HG03439 (cell line): ENCODE results near the gene LAGE3.

ENCODE experiments used
- ATAC-seq: cut with Tn5 transposase; IDR thresholded peaks from one replicate; pipeline ENCODE4 v1.9.1; 2021; ENCODE audit warnings: mild to moderate bottlenecking, moderate library complexity; ENCODE audit not compliant: unreplicated experiment

Gene LAGE3

GRCh38 chrX:154458954-154459778, 19.9 kb downstream of the LAGE3 start:
- no peak for ATAC-seq

GRCh38 chrX:154458116-154458953, 20.7 kb downstream of the LAGE3 start, which contains the start of gene PLXNA3:
Gene PLXNA3 (plus strand): TSS chrX:154458281. CDS start chrX:154460184, 1,903 bp downstream.
- ATAC-seq: peak; percentile 69

GRCh38 chrX:154457491-154458115, 21.5 kb downstream of the LAGE3 start:
- peak; percentile 57 for ATAC-seq

- ATAC-seq: no peak
These were observed 26.3 kb downstream of the LAGE3 start for GRCh38 chrX:154452823-154453222.

- ATAC-seq: no peak
These were observed 28.8 kb downstream of the LAGE3 start for GRCh38 chrX:154450312-154450711.

- no peak for ATAC-seq
These were observed 29.5 kb downstream of the LAGE3 start for GRCh38 chrX:154449618-154450017.

- no peak for ATAC-seq
These were observed 30.6 kb downstream of the LAGE3 start for GRCh38 chrX:154448484-154448883.

- ATAC-seq: no peak
These were observed 32.7 kb downstream of the LAGE3 start for GRCh38 chrX:154446430-154446829.

- no peak for ATAC-seq
These were observed 33.3 kb downstream of the LAGE3 start for GRCh38 chrX:154445776-154446175.

GRCh38 chrX:154444755-154445246, 34.3 kb downstream of the LAGE3 start:
- ATAC-seq: peak; percentile 13

- peak; percentile 56 for ATAC-seq
These were observed 34.9 kb downstream of the LAGE3 start, which contains the start of gene FAM50A for GRCh38 chrX:154443992-154444754. Gene FAM50A (plus strand): TSS chrX:154444141. CDS start chrX:154444236, 95 bp downstream.

GRCh38 chrX:154443479-154443910, 35.6 kb downstream of the LAGE3 start:
- ATAC-seq: peak; percentile 6

- ATAC-seq: no peak
These were observed 36.9 kb downstream of the LAGE3 start for GRCh38 chrX:154441984-154442707.

- no peak for ATAC-seq
These were observed 37.5 kb downstream of the LAGE3 start for GRCh38 chrX:154441564-154441963.

GRCh38 chrX:154440623-154441357, 38.3 kb downstream of the LAGE3 start:
- no peak for ATAC-seq

- no peak for ATAC-seq
These were observed 39.2 kb downstream of the LAGE3 start for GRCh38 chrX:154439841-154440240.

- ATAC-seq: no peak
These were observed 40.8 kb downstream of the LAGE3 start for GRCh38 chrX:154437971-154438893.
